GM19467 (cell line): ENCODE measurements around the gene MYB.

ENCODE experiments used
- ATAC-seq: cut with Tn5 transposase; IDR thresholded peaks from one replicate; pipeline ENCODE4 v1.9.1; 2021; ENCODE audit warnings: mild to moderate bottlenecking, moderate library complexity; ENCODE audit not compliant: unreplicated experiment

MYB gene

GRCh38 chr6:135215563-135215962, 34.5 kb downstream of the MYB start:
- no peak for ATAC-seq

GRCh38 chr6:135217663-135218062, 36.6 kb downstream of the MYB start:
- ATAC-seq, result no peak

- ATAC-seq, result no peak
Measured at GRCh38 chr6:135219346-135219745, 38.2 kb downstream of the MYB start.

GRCh38 chr6:135221042-135221441, 39.9 kb downstream of the MYB start:
- ATAC-seq, result no peak

GRCh38 chr6:135221505-135221904, 40.4 kb downstream of the MYB start:
- no peak for ATAC-seq

- no peak for ATAC-seq
Measured at GRCh38 chr6:135222623-135223022, 41.5 kb downstream of the MYB start.

GRCh38 chr6:135224037-135224647, 43.0 kb downstream of the MYB start:
- ATAC-seq, result no peak

GRCh38 chr6:135225911-135226310, 44.8 kb downstream of the MYB start:
- ATAC-seq, result no peak

- peak; percentile 75 for ATAC-seq
Measured at GRCh38 chr6:135226537-135226936, 45.4 kb downstream of the MYB start.

GRCh38 chr6:135227349-135227748, 46.2 kb downstream of the MYB start:
- ATAC-seq, result no peak

- no peak for ATAC-seq
Measured at GRCh38 chr6:135227758-135228157, 46.6 kb downstream of the MYB start.

- peak; percentile 31 for ATAC-seq
Measured at GRCh38 chr6:135228486-135228885, 47.4 kb downstream of the MYB start.

- ATAC-seq, result no peak
Measured at GRCh38 chr6:135229996-135230395, 48.9 kb downstream of the MYB start.

- ATAC-seq, result no peak
Measured at GRCh38 chr6:135230711-135231468, 49.8 kb downstream of the MYB start.

GRCh38 chr6:135231469-135231844, 50.3 kb downstream of the MYB start:
- peak; percentile 31 for ATAC-seq

GRCh38 chr6:135233686-135234491, 52.8 kb downstream of the MYB start:
- peak; percentile 48 for ATAC-seq

- no peak for ATAC-seq
Measured at GRCh38 chr6:135234492-135234780, 53.3 kb downstream of the MYB start.

- ATAC-seq, result no peak
Measured at GRCh38 chr6:135235716-135236115, 54.6 kb downstream of the MYB start.

GRCh38 chr6:135236319-135236718, 55.2 kb downstream of the MYB start:
- no peak for ATAC-seq

GRCh38 chr6:135236732-135237131, 55.6 kb downstream of the MYB start:
- no peak for ATAC-seq

GRCh38 chr6:135240711-135241110, 59.6 kb downstream of the MYB start:
- no peak for ATAC-seq
